ENCODE measurements around the gene MRPS34.
"Not testable (repeated sequence)": the region's sequence is repeated elsewhere in the genome, so short reads cannot be mapped to it uniquely, and the experiment has no call there.

Gene MRPS34

DNA sequence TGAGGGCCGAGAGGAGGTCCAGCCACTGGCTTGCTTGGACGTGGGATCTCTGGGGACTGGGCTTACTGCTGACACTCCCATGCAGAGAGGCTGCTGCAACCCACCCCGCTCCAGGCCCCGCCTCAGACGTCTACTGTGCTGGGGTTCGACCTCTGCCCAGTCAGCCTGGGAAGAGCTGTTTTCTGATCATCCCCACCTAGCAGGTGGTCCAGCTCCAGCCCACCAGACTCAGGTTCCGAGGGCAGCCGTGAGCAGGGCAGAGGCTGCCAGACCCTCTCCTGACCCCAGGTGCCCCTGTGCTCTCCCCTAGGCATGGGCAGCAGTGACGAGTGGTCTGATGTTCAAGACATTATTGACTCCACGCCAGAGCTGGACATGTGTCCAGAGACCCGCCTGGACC lies 25.0 kb downstream of the MRPS34 start:
- no peak for FAIRE-seq

DNA sequence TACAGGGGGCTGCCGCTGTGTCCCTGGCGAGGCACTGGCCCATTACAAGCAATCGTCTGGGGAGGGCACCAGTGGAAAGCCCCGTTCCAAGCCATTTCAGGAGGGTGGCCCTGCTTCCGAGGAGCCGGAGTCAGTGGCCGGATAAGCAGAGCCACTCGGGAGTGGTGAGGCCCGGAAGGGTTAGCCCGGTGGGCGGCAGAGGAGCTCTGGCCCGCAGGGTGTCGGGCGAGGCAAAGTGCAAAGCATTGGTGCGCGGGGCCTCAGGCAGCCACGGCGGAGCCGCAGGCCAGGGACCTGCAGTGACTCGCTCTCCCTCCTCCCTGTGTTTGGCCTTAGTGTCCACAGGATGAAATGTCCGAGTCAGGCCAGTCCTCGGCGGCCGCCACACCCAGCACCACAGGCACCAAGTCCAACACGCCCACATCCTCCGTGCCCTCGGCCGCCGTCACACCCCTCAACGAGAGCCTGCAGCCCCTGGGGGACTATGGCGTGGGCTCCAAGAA lies 26.2 kb downstream of the MRPS34 start:
- no peak for FAIRE-seq

- FAIRE-seq: no peak
Measured at GRCh38 chr16:1745900-1746692, 26.8 kb downstream of the MRPS34 start.

GRCh38 chr16:1745181-1745899 lies 27.6 kb downstream of the MRPS34 start:
- FAIRE-seq: no peak

DNA sequence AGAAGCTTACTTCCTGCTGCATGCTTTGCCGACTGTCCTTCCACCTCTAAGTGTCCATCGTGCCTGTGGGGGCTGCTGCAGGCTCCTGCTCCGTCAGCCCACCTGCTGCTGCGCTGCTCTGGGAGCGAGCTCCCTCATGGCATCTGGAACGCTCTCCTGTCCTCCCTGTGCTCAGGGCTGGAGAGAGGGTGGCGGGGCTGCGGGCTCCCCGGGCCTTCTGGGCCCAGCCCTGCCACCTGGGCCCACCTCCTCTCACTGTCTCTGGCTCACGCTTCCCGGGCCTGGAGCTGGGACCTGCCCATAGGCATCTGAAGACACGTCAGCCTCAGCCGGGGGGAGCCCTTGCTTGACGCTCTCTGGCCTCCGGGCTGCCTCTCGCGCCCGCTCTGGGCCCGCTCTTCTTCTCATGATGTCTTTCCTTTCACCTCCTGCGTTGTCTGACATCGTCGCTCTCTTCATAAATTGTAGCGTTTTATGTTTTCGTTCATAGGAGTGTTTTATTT lies 28.5 kb downstream of the MRPS34 start:
- FAIRE-seq: no peak

DNA sequence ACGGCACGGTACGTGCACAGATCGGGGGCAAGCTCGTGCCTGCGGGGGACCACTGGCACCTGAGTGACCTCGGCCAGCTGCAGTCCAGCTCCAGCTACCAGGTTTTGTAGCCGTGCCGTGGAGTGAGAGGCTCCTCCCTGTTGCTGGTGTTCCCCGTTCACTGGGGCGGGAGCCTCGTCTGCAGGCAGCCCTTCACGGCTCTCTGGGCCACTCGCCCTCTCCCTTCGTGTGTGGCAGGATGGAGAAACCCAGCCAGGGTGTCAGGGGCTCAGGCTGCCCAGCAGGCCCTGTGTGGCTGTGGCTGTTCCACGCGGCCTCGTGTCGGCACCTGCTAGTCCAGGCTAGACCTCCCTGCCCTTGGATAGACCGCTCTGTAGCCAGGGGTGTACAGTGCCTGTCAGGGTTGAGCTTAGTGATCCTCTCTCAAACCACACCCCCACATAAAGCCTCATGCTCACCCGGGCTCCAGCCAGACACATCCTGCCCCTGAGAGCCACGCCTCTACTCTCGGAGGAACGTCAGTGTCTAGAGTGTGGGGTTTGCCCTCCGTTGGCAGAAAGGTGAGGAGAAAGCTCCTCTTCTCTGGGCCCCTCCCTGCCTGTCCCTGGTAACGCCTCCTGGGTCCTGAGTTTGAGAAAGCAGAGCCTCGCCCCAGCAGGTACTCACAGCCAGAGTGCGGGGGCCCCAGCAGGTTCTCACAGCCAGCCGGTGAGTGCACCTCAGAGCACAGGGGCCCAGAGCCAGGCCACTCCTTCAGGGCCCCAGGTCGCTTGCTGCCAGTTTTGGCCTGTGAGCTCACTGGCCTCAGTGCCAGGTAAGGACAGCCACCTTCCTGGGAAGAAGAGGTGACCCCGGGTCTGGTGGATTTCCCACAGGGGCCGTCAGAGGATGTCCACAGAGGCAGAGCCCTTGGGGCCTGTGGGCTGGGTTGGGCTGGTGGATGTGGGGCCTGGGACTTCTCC lies 29.3 kb downstream of the MRPS34 start:
- FAIRE-seq: no peak

DNA sequence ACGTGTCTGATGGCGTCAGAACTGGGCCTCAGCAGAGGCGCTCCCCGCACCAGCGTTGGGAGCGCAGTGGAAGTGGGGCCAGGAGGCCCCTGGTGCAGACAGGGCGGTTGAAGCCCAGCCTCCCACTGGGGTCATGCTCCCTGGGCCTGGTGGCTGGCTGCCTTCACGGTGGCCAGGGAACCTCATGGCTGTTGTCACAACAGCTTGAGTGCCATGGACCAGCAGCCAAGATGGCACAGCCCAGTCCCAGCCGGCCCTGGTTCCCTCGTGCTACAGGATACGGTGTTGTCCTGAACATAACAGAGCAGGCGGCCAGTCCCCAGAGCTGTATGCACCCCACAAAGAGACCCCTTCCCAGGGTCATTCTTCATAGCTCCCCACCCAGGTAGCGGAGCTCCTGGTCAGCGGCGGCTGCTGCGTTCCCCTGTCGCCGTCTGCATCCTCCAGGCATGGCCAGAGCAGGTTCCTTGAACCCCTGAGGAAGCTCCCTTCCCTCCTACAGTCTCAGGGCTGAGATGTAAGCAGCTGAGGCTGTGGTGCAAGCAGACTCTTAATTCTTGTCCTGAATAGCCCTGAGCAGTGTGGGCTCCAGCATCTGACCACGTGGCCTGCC lies 31.3 kb downstream of the MRPS34 start:
- FAIRE-seq: no peak

- FAIRE-seq: no peak
Measured at GRCh38 chr16:1740781-1741490, 32.0 kb downstream of the MRPS34 start.

GRCh38 chr16:1740234-1740633 lies 32.7 kb downstream of the MRPS34 start:
- FAIRE-seq: no peak

DNA sequence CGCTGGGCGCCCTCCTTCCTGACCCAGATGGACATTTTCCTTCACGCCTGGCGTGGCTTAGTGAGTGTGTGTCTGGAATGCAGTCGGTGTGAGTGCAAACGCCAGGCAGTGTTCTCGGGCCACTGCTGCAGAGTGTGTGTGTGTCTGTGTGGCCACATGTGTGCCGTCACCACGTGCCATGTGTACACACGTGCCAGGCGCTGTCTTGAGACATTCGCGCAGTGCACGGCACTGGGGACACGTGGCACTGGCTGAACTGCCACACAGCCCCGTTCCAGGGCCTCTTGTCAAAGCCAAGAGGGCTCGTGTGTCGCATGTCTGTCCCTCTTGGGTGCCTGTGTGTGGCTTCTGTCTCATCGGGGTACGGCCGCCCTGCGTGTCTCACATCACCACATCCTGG lies 38.1 kb downstream of the MRPS34 start:
- FAIRE-seq: no peak

DNA sequence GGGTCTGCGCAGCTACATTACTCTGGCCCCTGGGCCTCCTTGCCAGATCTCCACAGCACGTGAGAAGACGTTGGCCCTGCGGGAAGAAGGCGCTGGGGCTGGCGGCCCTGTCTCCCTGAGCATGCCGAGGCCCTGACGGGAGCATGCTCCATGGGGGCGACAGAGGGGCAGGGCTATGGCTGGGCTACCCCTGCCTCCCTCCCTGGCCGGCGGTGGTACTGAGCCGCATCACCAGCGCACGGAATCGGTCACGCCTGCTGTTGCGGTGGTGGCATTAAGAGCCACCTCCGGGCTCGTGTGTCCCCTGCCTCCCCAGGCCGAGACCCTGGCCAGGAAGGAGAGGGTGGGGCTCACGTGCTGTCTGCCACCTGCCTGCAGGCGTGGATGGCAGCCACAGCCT lies 38.8 kb downstream of the MRPS34 start:
- no peak for FAIRE-seq

GRCh38 chr16:1732551-1732987 lies 40.4 kb downstream of the MRPS34 start:
- not testable (repeated sequence) for FAIRE-seq

DNA sequence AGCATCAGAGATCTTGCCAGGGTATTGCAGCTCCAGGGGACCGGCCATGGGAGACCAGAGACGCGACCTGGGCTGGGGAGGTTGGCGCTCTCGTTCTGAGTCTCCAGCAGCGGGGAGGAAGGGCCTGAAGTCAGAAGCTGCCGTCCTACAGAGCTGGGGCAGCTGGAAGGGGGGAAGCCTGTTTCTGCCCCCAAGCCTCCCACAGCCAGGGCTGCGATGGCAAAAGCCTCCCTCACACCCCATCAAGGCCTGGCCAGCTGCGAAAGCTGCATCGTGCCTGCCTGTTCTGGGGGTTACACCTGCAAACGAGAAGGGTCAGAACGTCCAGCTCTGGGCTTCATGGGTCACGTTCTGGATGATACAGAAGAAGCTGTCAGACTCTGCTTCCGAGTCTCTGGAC lies 40.9 kb downstream of the MRPS34 start:
- FAIRE-seq: no peak

DNA sequence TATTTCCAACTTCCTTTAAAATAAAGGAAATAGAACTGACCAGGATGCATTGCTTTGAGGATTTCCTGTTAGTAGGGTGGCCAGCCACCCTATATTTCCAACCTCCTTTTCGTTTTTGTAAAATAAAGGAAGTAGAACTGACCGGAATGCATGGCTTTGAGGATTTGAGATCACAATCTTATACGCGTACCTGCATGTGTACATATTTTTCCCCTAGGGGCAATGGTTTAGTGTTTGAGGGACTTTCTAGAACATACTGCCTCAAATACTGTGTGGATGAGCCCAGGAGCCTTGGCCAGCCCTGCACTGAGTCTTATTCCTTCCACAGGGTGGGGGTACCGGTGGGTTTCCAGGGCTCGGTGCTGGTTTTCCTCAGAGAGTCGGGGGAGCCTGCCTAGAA lies 41.3 kb downstream of the MRPS34 start:
- FAIRE-seq: no peak

DNA sequence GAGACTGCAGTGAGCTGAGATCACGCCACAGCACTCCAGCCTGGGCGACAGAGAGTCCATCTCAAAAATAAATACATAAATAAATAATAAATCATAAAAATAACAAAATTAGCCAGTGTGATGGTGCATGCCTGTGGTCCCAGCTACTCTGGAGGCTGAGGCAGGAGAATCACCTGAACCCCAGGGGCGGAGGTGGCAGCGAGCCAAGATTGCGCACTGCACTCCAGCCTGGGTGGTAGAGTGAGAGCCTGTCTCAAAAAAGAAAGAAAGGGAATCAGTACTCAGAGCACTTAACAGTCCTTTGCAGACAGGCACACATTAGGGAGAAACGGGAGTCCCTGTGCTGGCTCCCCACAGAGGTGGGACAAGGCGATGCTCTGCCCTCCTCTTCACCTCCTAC lies 41.9 kb downstream of the MRPS34 start:
- FAIRE-seq: no peak

- no peak for FAIRE-seq
Measured at GRCh38 chr16:1729445-1729844, 43.5 kb downstream of the MRPS34 start.

- FAIRE-seq: no peak
Measured at GRCh38 chr16:1729026-1729425, 43.9 kb downstream of the MRPS34 start.

DNA sequence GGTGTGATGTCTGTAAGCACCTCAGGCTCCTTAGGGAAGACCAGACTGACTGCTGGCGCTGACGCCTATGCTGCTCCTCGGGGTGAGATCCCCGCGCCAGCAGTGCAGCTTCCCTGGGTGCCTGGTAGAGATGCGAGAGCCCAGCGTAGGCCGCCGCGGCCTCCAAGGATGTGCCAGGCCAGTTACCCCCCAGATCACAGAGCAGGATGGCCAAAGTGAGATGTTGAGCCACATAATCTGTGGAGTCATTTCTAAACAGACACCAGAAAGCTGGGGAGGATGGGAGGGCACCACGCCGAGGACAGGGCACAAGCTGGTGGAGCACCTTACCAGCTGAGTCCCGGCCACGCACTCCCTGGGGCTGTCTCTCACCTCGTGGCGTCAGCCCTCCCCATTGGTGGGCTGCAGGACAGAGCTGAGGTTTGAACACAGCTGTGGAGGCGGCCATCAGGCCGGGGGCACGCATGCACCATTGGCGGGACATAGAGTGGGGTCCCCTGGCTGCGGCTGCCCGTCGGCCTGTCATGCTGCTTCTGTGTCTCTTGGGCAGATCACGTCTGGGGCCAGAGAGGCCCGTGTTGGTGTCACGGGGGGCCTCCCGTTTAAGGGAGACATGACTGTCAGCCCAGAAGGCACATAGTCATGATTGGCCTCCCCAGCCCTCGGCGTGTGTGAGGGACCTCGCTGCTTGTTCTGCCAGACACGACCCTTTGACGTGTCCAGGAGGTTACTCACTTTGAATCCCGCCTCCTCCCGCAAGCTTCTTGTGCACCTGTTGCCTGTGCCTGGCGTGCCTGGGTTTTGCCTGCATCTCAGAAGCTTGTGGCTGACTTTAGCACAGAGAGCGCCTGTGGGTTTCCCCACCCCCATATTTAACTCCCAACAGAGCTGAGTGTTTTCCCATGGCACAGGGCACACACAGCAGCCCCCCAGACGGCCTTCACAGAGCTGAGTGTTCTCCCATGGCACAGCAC lies 45.0 kb downstream of the MRPS34 start:
- FAIRE-seq: no peak

- no peak for FAIRE-seq
Measured at GRCh38 chr16:1726661-1727502, 46.1 kb downstream of the MRPS34 start.
